AG09319 (cell line): ENCODE measurements around the gene ADI1.
"Not testable (repeated sequence)": the region's sequence is repeated elsewhere in the genome, so short reads cannot be mapped to it uniquely, and the experiment has no call there.

Experiments
- DNase-seq: peaks from one replicate; pipeline ENCODE4 v3.0.0-alpha.2; 2010; ENCODE audit warnings: low read depth; ENCODE audit errors: extremely low read depth
- CTCF ChIP-seq: IDR thresholded peaks from 2 replicates; pipeline ENCODE4 v1.5.1; 2011; ENCODE audit warnings: low read depth, mild to moderate bottlenecking, inconsistent platforms, low read length, moderate library complexity

The ADI1 gene

GRCh38 chr2:3449936-3450335 is 69.4 kb downstream of the ADI1 start:
- TF ChIP-seq CTCF = no peak
- DNase-seq = no peak

DNA sequence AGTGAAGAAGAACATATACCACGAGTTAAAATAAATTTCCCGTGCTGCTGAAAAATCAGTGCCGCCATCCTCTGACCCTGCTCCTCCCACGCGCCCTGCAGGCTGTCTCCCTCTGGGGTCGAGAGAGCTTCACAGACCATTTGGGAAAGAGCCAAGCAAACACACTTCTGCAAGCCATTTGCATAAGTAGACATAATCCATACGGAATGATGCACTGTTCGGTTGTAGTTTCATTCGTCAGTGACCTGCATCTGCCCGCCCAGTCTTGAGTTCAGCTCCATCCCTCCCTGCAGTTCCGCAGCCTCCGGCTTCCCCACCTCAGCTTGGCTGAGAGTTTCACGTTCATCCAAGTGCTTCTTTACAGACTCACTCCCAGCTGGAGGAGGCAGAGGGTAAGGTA is 70.2 kb downstream of the ADI1 start:
- TF ChIP-seq CTCF = no peak
- no peak for DNase-seq

- DNase-seq = not testable (repeated sequence)
These were observed 70.9 kb downstream of the ADI1 start for GRCh38 chr2:3448441-3448911.

GRCh38 chr2:3447789-3448317 is 71.5 kb downstream of the ADI1 start:
- TF ChIP-seq CTCF = no peak
- DNase-seq = no peak
